H1 (cell line): ENCODE data around the gene MGMT. TPM values are rescaled to one million over a fixed set of nuclear protein-coding genes. Genes with fewer than 3 reads are reported as not detected.

ENCODE experiments used
- CTCF ChIA-PET: fragments of 300-600 bp; sonication (Branson Sonifier 250); formaldehyde crosslinking; loops from one replicate; lab custom pipeline; 2021; ENCODE audit not compliant: partially characterized antibody; lab: Charles Lee
- POLR2A ChIA-PET: fragments of 300-600 bp; sonication (Branson Sonifier 250); formaldehyde crosslinking; loops from one replicate; lab custom pipeline; 2021; ENCODE audit warnings: inconsistent platforms; ENCODE audit not compliant: partially characterized antibody; lab: Charles Lee
- DNase-seq, 2 experiments: peaks; one replicate each; pipeline versions ENCODE4 v3.0.0 to v3.0.0-alpha.2; 2010 to 2022; ENCODE audit warnings: low spot score in 2 of 2, low read depth in 1 of 2, mixed read lengths in 1 of 2
- FAIRE-seq: peaks from 2 replicates; lab custom pipeline; 2011; peaks lifted over from hg19 to GRCh38; lab: Jason Lieb, UNC
- H2AFZ ChIP-seq: 2 replicates; pipeline ENCODE4 v1.8.1; 2012; ENCODE audit warnings: low read length, inconsistent platforms
- H2AK5ac ChIP-seq: 2 replicates; pipeline ENCODE4 v1.6.1; 2013; ENCODE audit warnings: low read depth, low read length
- H2BK120ac ChIP-seq: replicated peaks from 2 replicates; pipeline ENCODE3; 2013; ENCODE audit warnings: low read depth, low read length, inconsistent platforms
- H2BK12ac ChIP-seq: 2 replicates; pipeline ENCODE4 v1.6.1; 2013; ENCODE audit warnings: low read depth, low read length
- H2BK15ac ChIP-seq: 2 replicates; pipeline ENCODE4 v1.6.1; 2013; ENCODE audit warnings: low read length
- H2BK20ac ChIP-seq: 2 replicates; pipeline ENCODE4 v1.6.1; 2013; ENCODE audit warnings: low read length
- H2BK5ac ChIP-seq: 2 replicates; pipeline ENCODE4 v1.6.1; 2013; ENCODE audit warnings: low read depth, low read length
- H3K14ac ChIP-seq: 2 replicates; pipeline ENCODE4 v1.6.1; 2013; ENCODE audit warnings: inconsistent platforms; ENCODE audit not compliant: insufficient read length
- H3K18ac ChIP-seq: 2 replicates; pipeline ENCODE4 v1.6.1; 2013; ENCODE audit warnings: low read length; ENCODE audit errors: extremely low read depth
- H3K23ac ChIP-seq: 2 replicates; pipeline ENCODE4 v1.6.1; 2013; ENCODE audit warnings: inconsistent platforms; ENCODE audit not compliant: insufficient read length
- H3K23me2 ChIP-seq: 2 replicates; pipeline ENCODE4 v1.6.1; 2013; ENCODE audit warnings: low read depth, low read length
- H3K27ac ChIP-seq: 2 replicates; pipeline ENCODE4 v1.6.1; 2011; ENCODE audit warnings: low read depth, low read length, inconsistent platforms
- H3K27me3 ChIP-seq, 4 experiments: replicated peaks in 1 of 4; 1 replicate in 1 of 4; 2 replicates in 3 of 4; pipeline versions ENCODE4 v1.6.1 to v1.8.1; 2011 to 2013; ENCODE audit warnings: low read length in 3 of 4, mild to moderate bottlenecking in 3 of 4, inconsistent platforms in 2 of 4, mixed read lengths in 2 of 4, moderate library complexity in 1 of 4; ENCODE audit not compliant: control insufficient read depth in 3 of 4, insufficient read depth in 3 of 4; ENCODE audit errors: extremely low read depth in 1 of 4
- H3K36me3 ChIP-seq, 4 experiments: 2 replicates each; pipeline versions ENCODE4 v1.6.1 to v1.8.1; 2011 to 2013; ENCODE audit warnings: mild to moderate bottlenecking in 4 of 4, low read length in 3 of 4, moderate library complexity in 2 of 4, control low read depth in 1 of 4, inconsistent platforms in 1 of 4; ENCODE audit not compliant: insufficient read depth in 4 of 4, control insufficient read depth in 2 of 4
- H3K4ac ChIP-seq: replicated peaks from 2 replicates; pipeline ENCODE3; 2013; ENCODE audit warnings: low read length, low read depth, mixed read lengths, inconsistent platforms; ENCODE audit not compliant: insufficient read length
- H3K4me1 ChIP-seq, 4 experiments: replicated peaks in 1 of 4; 1 replicate in 1 of 4; 2 replicates in 3 of 4; pipeline versions ENCODE4 v1.6.1 to v1.8.1; 2011 to 2013; ENCODE audit warnings: low read length in 3 of 4, inconsistent platforms in 2 of 4, mixed read lengths in 1 of 4; ENCODE audit not compliant: insufficient read depth in 4 of 4, control insufficient read depth in 3 of 4
- H3K4me2 ChIP-seq, 2 experiments: 2 replicates each; pipeline versions ENCODE4 v1.6.1 to v1.8.1; 2011 to 2013; ENCODE audit warnings: low read depth in 2 of 2, low read length in 2 of 2, control low read depth in 1 of 2, inconsistent platforms in 1 of 2, mild to moderate bottlenecking in 1 of 2; ENCODE audit not compliant: insufficient read depth in 1 of 2
- H3K4me3 ChIP-seq, 4 experiments: fragments of 200-600, 300-600 bp in 1 of 4; sonication (generic), shearing (Covaris generic), sonication (Bioruptor Twin) in 1 of 4; 2 replicates each; pipeline versions ENCODE4 v1.5.1 to v1.8.1; 2011 to 2016; ENCODE audit warnings: low read length in 4 of 4, low read depth in 3 of 4, control low read depth in 2 of 4, inconsistent platforms in 2 of 4, mild to moderate bottlenecking in 2 of 4, mixed read lengths in 1 of 4, moderate library complexity in 1 of 4; ENCODE audit not compliant: insufficient read depth in 2 of 4; ENCODE audit errors: extremely low read depth in 1 of 4
- H3K56ac ChIP-seq: replicated peaks from 2 replicates; pipeline ENCODE3; 2013; ENCODE audit warnings: low read depth, mild to moderate bottlenecking, mixed read lengths, low read length, inconsistent platforms; ENCODE audit not compliant: insufficient read length
- H3K79me1 ChIP-seq: 2 replicates; pipeline ENCODE4 v1.6.1; 2013; ENCODE audit warnings: low read depth, low read length, control low read depth
- H3K79me2 ChIP-seq, 2 experiments: 2 replicates each; pipeline versions ENCODE4 v1.6.1 to v1.8.1; 2012 to 2013; ENCODE audit warnings: low read length in 2 of 2, mild to moderate bottlenecking in 2 of 2, inconsistent platforms in 1 of 2; ENCODE audit not compliant: insufficient read depth in 2 of 2, control insufficient read depth in 1 of 2
- H3K9ac ChIP-seq, 4 experiments: replicated peaks in 1 of 4; 1 replicate in 1 of 4; 2 replicates in 3 of 4; pipeline versions ENCODE4 v1.6.1 to v1.8.1; 2011 to 2013; ENCODE audit warnings: low read depth in 3 of 4, low read length in 3 of 4, control low read depth in 2 of 4, mild to moderate bottlenecking in 2 of 4, moderate library complexity in 2 of 4, inconsistent platforms in 1 of 4; ENCODE audit errors: extremely low read depth in 1 of 4
- H3K9me3 ChIP-seq, 2 experiments: 2 replicates each; pipeline versions ENCODE4 v1.6.1 to v1.8.1; 2012 to 2013; ENCODE audit warnings: mild to moderate bottlenecking in 2 of 2, moderate library complexity in 2 of 2, control low read depth in 1 of 2, inconsistent platforms in 1 of 2, low read depth in 1 of 2, low read length in 1 of 2, mixed read lengths in 1 of 2; ENCODE audit not compliant: insufficient read depth in 2 of 2
- H4K20me1 ChIP-seq, 2 experiments: replicated peaks in 1 of 2; 2 replicates each; pipeline versions ENCODE3 to v1.8.1; 2011 to 2013; ENCODE audit warnings: inconsistent platforms in 2 of 2, low read length in 2 of 2, mild to moderate bottlenecking in 1 of 2; ENCODE audit not compliant: insufficient read depth in 2 of 2, control insufficient read depth in 1 of 2
- H4K5ac ChIP-seq: 2 replicates; pipeline ENCODE4 v1.6.1; 2013; ENCODE audit warnings: low read length, low read depth, mixed read lengths, inconsistent platforms; ENCODE audit not compliant: insufficient read length
- H4K8ac ChIP-seq: 2 replicates; pipeline ENCODE4 v1.8.0; 2013; ENCODE audit warnings: mild to moderate bottlenecking, moderate library complexity, low read length, inconsistent platforms; ENCODE audit not compliant: insufficient read depth; ENCODE audit errors: extremely low read depth
- H4K91ac ChIP-seq: replicated peaks from 2 replicates; pipeline ENCODE3; 2013; ENCODE audit warnings: low read length, mixed read lengths, inconsistent platforms; ENCODE audit not compliant: insufficient read length
- ATF3 ChIP-seq: IDR thresholded peaks from 2 replicates; pipeline ENCODE4 v1.6.1; 2011; ENCODE audit warnings: low read depth, mild to moderate bottlenecking, low read length; ENCODE audit not compliant: insufficient read depth
- CHD2 ChIP-seq: IDR thresholded peaks from 2 replicates; pipeline ENCODE4 v1.6.1; 2012; ENCODE audit warnings: low read length, improper control_type of control experiment
- EP300 ChIP-seq, 2 experiments: IDR thresholded peaks; 1 replicate in 1 of 2; 2 replicates in 1 of 2; pipeline ENCODE4 v1.6.1; 2011 to 2012; ENCODE audit warnings: low read depth in 2 of 2, low read length in 2 of 2, mild to moderate bottlenecking in 2 of 2, borderline replicate concordance in 1 of 2, inconsistent platforms in 1 of 2, moderate library complexity in 1 of 2
- KDM1A ChIP-seq: fragments of 200-600, 300-600 bp; sonication (generic); IDR thresholded peaks from 2 replicates; pipeline ENCODE4 v1.7.1; 2016; ENCODE audit warnings: mild to moderate bottlenecking, low read length, borderline replicate concordance
- RBBP5 ChIP-seq: IDR thresholded peaks from 2 replicates; pipeline ENCODE4 v1.7.1; 2012; ENCODE audit warnings: low read depth, mild to moderate bottlenecking, inconsistent platforms, low read length, moderate library complexity, borderline replicate concordance
- RFX5 ChIP-seq: IDR thresholded peaks from 2 replicates; pipeline ENCODE4 v1.6.1; 2011; ENCODE audit warnings: low read depth, low read length, improper control_type of control experiment, borderline replicate concordance
- SP1 ChIP-seq: IDR thresholded peaks from 2 replicates; pipeline ENCODE4 v1.6.1; 2011; ENCODE audit warnings: low read depth, low read length
- TAF1 ChIP-seq: IDR thresholded peaks from 2 replicates; pipeline ENCODE4 v1.6.1; 2011; ENCODE audit warnings: mild to moderate bottlenecking, low read depth, low read length
- WGBS, 2 experiments: shearing (Covaris generic) in 1 of 2; methylation state at CpG; one replicate each; pipeline versions ENCODE4 v1.1.6 to v1.1.7; 2013 to 2015; ENCODE audit warnings: low lambda C conversion rate in 2 of 2, mixed read lengths in 2 of 2, inconsistent platforms in 1 of 2, low coverage in 1 of 2, missing lambda C conversion rate in 1 of 2; ENCODE audit not compliant: insufficient replicate concordance in 2 of 2, insufficient coverage in 1 of 2, insufficient read length in 1 of 2; ENCODE audit errors: extremely low coverage in 1 of 2, missing lambda C conversion rate in 1 of 2; 5-methylcytosine and 5-hydroxymethylcytosine counted together
- polyA plus RNA-seq, 7 experiments: library from polyadenylated mRNA; depleted of rRNA in 3 of 7; stranded (reverse) in 5 of 7; unstranded in 2 of 7; fragments of >200 nt in 5 of 7; fragments of 200-250 nt in 2 of 7; gene quantifications; 1 replicate in 5 of 7; 2 replicates in 1 of 7; 4 replicates in 1 of 7; pipeline versions ENCODE4 v1.2.1 to v1.2.3, GENCODE V29; 2011 to 2013; ENCODE audit warnings: missing spikeins in 2 of 7, mixed read lengths in 2 of 7
- total RNA-seq: library from RNA; stranded (reverse); fragmentation: NEBNext Ultra II Directional; extraction: Animal tissue kit (Norgen Biotek cat#: 25700); gene quantifications from 2 replicates; pipeline ENCODE4 v1.2.1, GENCODE V29; 2021

Gene MGMT
- total and polyA plus RNA-seq, 2 of the 8 experiments (the other 6 are each of a cell fraction or from before 2014, with no cell fraction given) = 9.9 to 10.7 TPM

GRCh38 chr10:129745186-129745750 is 278.2 kb downstream of the MGMT start:
- Histone ChIP-seq H3K9ac (no peak overlapping the region), H3K23ac (no peak overlapping the region), H4K20me1 (peaks cover 0 to 1% of the 10 kb centered on the region in 2 experiments), H3K18ac (no peak overlapping the region), H4K8ac (no peak overlapping the region), H3K4me3 (no peak overlapping the region), H3K36me3 (no peaks in the 10 kb centered on the region; a peak in 1 of 8 replicates), H2BK20ac (no peak overlapping the region), H3K9me3 (peaks cover 0 to 10% of the 10 kb centered on the region in 2 experiments; a peak in 2 of 4 replicates), H3K27ac (no peak overlapping the region), H3K79me2 (no peaks in the 10 kb centered on the region), H2BK120ac (no peak overlapping the region), H3K23me2 (no peaks in the 10 kb centered on the region), H2AK5ac (no peak overlapping the region), H2BK5ac (no peak overlapping the region), H4K91ac (no peak overlapping the region), H3K4me1 (no peaks in the 10 kb centered on the region), H3K4ac (no peak overlapping the region), H3K4me2 (no peak overlapping the region), H3K27me3 (no peaks in the 10 kb centered on the region), H3K79me1 (no peaks in the 10 kb centered on the region), H3K14ac (no peak overlapping the region), H2BK15ac (no peak overlapping the region), H3K56ac (no peak overlapping the region), H2AFZ (no peak overlapping the region), H2BK12ac (no peak overlapping the region), H4K5ac (no peak overlapping the region)
- ChIA-PET CTCF (interaction anchor here (0.5 to 1.3 kb wide), 3 partner anchors 18 to 300 kb away, joined by 3 read pairs; no protein-coding TSS in a partner anchor), POLR2A (interaction anchor here (0.6 kb wide), 1 partner anchor 20 kb away, joined by 3 read pairs; no protein-coding TSS in a partner anchor)
- WGBS, 2 experiments = 92% methylated on average over 13 of the region's 13 CpGs; no CpG with 5 or more reads in 1 of the 2 experiments
- TF ChIP-seq ATF3 (no peak), CHD2 (no peak), EP300 (IDR thresholded peaks at IDR 0.05; ENCODE audit: borderline replicate concordance in 1 of 2, low read depth in 2 of 2, low read length in 2 of 2) (no peak), RFX5 (no peak), SP1 (no peak), RBBP5 (no peak), KDM1A (no peak), TAF1 (no peak)
- FAIRE-seq (no peak), DNase-seq (no peak)
